HFF-Myc (cell line): ENCODE data around the gene GPX4.

Experiments
- DNase-seq: peaks from one replicate; pipeline ENCODE4 v3.0.0-alpha.2; 2011; ENCODE audit warnings: low read depth; ENCODE audit errors: extremely low read depth
- H3K4me3 ChIP-seq: replicated peaks from 2 replicates; pipeline ENCODE4 v1.5.1; 2011; ENCODE audit warnings: low read depth, mild to moderate bottlenecking, control low read depth, low read length
- TF ChIP-seq, protein P1 (sequence below): IDR thresholded peaks from 2 replicates; pipeline ENCODE4 v1.5.1; 2012; ENCODE audit warnings: mild to moderate bottlenecking, low read depth, low read length, control low read depth; ENCODE audit errors: missing control alignments

Gene GPX4

DNA sequence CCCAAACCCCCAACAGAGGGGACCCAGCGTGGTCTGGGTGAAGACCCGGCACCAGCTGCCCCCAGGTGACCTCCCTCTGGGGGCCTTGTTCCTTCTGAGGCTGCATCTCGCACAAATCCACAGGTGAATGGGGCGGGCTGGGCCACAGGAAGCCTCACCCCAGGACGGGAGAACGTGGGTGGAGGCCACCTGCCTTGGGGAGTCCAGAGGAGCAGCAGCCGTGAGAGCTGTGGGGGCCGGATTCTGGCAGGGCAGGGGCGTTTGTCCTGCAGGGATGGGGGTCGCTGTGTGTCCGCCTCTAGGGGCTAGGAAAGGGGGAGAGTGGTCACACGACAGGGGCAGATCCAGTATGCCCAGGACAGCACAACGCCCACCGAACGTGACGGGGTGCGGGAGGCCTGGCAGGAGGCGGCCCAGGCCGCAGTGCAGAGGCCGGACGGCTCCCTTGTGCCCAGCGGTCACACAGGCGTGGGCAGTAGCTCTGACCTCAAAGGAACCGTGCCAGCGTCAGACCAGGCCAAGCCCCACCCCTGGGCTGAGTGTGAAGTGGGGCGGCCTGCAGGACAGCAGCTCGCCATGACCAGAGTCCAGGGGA is 15.3 kb upstream of the GPX4 start:
- TF ChIP-seq, protein P1, sequence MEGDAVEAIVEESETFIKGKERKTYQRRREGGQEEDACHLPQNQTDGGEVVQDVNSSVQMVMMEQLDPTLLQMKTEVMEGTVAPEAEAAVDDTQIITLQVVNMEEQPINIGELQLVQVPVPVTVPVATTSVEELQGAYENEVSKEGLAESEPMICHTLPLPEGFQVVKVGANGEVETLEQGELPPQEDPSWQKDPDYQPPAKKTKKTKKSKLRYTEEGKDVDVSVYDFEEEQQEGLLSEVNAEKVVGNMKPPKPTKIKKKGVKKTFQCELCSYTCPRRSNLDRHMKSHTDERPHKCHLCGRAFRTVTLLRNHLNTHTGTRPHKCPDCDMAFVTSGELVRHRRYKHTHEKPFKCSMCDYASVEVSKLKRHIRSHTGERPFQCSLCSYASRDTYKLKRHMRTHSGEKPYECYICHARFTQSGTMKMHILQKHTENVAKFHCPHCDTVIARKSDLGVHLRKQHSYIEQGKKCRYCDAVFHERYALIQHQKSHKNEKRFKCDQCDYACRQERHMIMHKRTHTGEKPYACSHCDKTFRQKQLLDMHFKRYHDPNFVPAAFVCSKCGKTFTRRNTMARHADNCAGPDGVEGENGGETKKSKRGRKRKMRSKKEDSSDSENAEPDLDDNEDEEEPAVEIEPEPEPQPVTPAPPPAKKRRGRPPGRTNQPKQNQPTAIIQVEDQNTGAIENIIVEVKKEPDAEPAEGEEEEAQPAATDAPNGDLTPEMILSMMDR, result no peak
- no peak for DNase-seq
- H3K4me3 ChIP-seq, result no peak overlapping the region

DNA sequence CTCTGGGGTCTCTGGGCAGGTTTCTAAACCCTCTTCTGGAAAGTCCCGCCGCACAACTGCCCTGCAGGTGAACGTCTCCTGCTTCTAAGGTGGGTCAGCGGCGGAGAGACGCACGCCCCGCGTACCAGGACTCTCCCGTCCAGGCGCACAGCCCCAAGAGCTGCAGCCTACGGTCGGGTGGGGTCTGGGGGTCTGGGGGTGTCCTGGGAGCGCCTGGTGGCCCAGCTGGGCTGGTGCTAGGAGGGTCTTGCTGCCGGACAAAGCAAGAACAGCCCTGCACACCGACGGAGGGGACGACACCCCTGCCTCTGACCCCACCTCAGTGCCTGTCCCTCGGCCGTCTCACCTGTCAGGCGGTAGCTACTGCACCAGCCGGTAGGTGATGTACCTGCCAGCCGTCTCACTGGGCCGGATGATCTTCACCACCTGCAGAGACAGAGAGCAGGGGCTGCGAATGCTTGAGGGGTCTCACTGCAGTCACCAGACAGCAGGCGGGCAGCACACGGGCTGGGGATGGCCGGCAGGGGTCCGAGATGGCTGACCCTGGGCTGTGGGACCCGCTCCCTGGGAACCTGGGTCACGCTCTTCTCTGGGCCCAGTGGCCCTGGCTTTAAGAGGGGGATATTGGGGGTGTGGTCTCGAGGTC is 14.5 kb upstream of the GPX4 start:
- DNase-seq, result no peak
- TF ChIP-seq, protein P1, result no peak
- H3K4me3 ChIP-seq, result no peak overlapping the region

DNA sequence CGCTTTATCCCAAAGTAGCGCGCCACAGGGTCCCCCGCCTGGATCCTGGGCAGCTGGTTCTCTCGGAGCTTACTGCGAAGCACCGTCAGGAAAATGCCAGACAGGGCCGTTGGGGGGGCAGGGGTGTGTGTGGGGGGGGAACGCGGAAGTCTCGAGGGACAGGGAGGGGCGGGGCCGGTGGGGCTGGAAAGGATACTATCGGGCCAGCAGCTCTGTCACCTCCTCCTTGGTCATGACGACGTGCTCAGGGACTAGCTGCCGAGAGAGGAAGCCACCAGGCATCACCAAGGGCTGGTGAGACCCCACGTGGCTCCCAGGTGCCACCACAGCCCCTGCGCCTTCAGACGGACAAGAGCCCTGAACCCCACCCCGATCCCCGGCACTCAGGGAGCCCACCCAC is 13.9 kb upstream of the GPX4 start:
- H3K4me3 ChIP-seq, result no peak overlapping the region
- TF ChIP-seq, protein P1, result no peak
- no peak for DNase-seq

DNA sequence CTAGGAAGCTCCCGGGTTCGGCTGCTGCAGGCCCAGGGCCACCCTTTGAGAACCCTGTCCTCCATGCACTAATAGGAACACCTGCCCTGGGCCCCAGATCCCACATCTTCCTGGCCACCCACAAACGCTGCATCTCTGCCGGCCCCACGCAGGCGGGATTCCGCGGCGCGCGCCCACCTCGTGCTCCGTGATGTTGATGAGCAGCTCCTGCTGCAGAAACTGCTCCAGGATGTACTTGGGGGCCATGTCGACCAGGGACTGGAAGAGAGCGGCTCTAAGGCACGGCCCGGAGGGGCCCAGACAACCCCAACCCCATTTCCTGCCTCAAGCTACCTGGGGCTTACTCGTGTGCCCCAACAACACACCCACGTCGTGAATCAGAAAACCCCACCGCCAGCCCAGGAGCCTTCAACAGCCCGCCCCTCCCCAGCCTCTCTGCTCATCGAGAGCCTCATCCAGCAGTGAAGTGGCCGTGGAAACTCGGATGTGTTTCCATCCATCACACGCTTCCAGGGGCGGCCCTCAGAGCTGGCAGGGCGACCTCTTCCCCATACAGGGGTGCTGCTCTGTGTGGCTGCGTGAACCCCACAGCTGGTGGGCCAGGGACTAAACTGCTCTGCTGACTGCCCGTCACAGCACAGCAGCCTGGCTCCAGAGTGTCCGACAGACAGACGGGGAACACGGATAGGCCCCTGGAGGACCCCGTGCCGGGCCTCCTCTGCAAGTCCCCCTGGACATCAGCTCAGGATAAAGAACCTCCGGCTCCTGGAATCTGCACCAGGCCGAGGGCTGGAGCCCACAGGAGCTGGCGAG is 12.9 kb upstream of the GPX4 start:
- TF ChIP-seq, protein P1, result no peak
- no peak for DNase-seq
- H3K4me3 ChIP-seq, result no peak overlapping the region

DNA sequence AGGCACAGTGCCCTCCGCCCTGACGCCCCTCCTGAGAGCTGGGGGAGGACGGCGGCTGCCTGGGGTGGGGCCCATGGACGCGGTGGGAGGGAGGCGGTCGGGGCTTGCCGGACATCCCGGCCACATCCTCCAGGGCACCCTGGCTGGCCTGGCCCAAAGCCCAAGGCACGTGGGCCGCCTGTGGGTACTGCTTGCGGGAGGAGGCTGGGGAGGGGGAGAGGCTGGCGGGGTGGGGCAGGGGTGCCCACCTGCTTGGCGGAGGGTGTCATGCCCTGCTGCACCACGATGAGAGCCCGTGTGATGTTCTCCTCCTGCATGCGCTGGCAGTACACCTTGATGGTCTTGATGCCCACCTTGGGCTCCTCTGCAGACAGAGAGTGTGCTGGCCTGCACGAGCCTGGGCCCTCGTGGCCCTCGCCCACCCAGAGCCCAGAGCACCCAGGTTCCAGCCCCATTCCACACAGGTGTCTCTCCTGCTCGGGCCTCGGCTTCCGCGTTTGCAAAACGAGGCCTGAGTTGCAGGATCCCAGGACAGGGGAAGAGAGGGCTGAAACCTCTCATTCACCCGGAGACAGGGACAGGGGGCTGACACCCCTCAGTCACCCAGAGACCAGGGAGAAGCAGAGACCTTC is 12.1 kb upstream of the GPX4 start:
- TF ChIP-seq, protein P1, result no peak
- H3K4me3 ChIP-seq, result no peak overlapping the region
- no peak for DNase-seq

DNA sequence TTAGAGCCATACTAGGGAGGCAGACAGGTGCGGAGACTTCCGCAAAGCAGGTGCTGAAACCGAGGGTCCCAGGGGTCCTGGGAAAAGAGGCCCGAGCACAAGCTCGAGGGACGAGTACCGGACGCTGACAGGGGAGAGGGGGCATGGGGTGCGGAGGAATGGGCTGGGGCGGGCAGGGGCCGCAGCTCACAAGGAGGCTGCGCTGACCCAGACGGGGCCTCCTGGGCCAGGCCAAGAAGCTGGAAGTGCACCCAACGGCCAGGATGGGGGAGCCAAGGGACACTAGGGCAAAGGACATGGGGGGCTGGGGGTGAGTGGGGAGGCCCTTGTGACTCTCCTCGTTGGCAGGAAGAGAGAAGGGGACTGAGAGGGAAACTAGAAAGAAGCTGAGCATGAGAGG is 10.5 kb upstream of the GPX4 start:
- H3K4me3 ChIP-seq, result peak overlapping the region; percentile 98
- DNase-seq, result no peak
- TF ChIP-seq, protein P1, result no peak
